Sigmoid colon (tissue), 7 donors: ENCODE results near the gene VOPP1. TPM values are rescaled to one million over a fixed set of nuclear protein-coding genes. Genes with fewer than 3 reads are reported as not detected.

Source experiments
- DNase-seq: peaks from one replicate; pipeline ENCODE4 v3.0.0-alpha.2; 2019
- H3K27ac ChIP-seq, 4 donors: fragments of 200-600 bp; sonication (generic); one replicate each; pipeline ENCODE4 v1.5.1; 2016 to 2019; ENCODE audit warnings: mild to moderate bottlenecking in 1 of 4
- H3K27me3 ChIP-seq, 3 donors: fragments of 200-600 bp; sonication (generic); one replicate each; pipeline ENCODE4 v1.5.1; 2019; ENCODE audit warnings: mild to moderate bottlenecking in 1 of 3
- H3K36me3 ChIP-seq, 4 donors: fragments of 200-600 bp; sonication (generic); one replicate each; pipeline ENCODE4 v1.5.1; 2016 to 2019
- H3K4me1 ChIP-seq, 4 donors: fragments of 200-600 bp; sonication (generic); one replicate each; pipeline ENCODE4 v1.5.1; 2017 to 2019
- H3K4me3 ChIP-seq, 4 donors: fragments of 200-600 bp; sonication (generic); one replicate each; pipeline ENCODE4 v1.5.1; 2017 to 2019; ENCODE audit warnings: mild to moderate bottlenecking in 2 of 4, moderate library complexity in 1 of 4
- H3K9me3 ChIP-seq, 4 donors: fragments of 200-600 bp in 3 of 4; sonication (generic) in 3 of 4; one replicate each; pipeline versions ENCODE4 v1.5.1 to v1.6.1; 2013 to 2019
- EP300 ChIP-seq, 4 donors: sonication (generic); formaldehyde crosslinking; IDR thresholded peaks; one replicate each; pipeline ENCODE4 v1.6.1; 2017; ENCODE audit warnings: antibody characterized with exemption in 4 of 4
- POLR2A ChIP-seq, 2 donors: fragments of 450-650 bp; IDR thresholded peaks; one replicate each; pipeline ENCODE4 v1.6.1; 2016; ENCODE audit warnings: antibody characterized with exemption in 2 of 2, mild to moderate bottlenecking in 2 of 2, moderate library complexity in 2 of 2
- POLR2AphosphoS5 ChIP-seq, 4 donors: sonication (generic); formaldehyde crosslinking; IDR thresholded peaks; one replicate each; pipeline ENCODE4 v1.6.1; 2017; ENCODE audit warnings: antibody characterized with exemption in 4 of 4
- WGBS, 2 donors: extraction: QIAGEN DNeasy Blood & Tissue Kit; methylation state at CpG; one replicate each; pipeline ENCODE4 v1.1.7; 2013; 5-methylcytosine and 5-hydroxymethylcytosine counted together
- intact Hi-C: fragments of 100-400 bp; cut with DNase I; formaldehyde crosslinking; loops from one replicate; pipeline ENCODE4 v1.15.1; 2023
- polyA plus RNA-seq, 3 donors: library from polyadenylated mRNA; stranded (reverse); fragments of 200-250 nt; gene quantifications; one replicate each; pipeline ENCODE4 v1.2.3, GENCODE V29; 2013
- total RNA-seq, 4 donors: library from RNA; depleted of rRNA; stranded (reverse); fragments of >200 nt; gene quantifications; one replicate each; pipeline ENCODE4 v1.1.0, GENCODE V29; 2016
- TF ChIP-seq, protein P1 (sequence below), 4 experiments: fragments of 450-650 bp in 3 of 4; fragments of 200-600 bp in 1 of 4; IDR thresholded peaks; one replicate each; pipeline ENCODE4 v1.5.1; 2016 to 2019; ENCODE audit warnings: antibody characterized with exemption in 4 of 4, mild to moderate bottlenecking in 3 of 4, moderate library complexity in 2 of 4
- donor health status: healthy with polysubstance abuse.
- donor health status: Bipolar disorder and iron deficiency.
- donor health status: healthy.

VOPP1 gene
- total and polyA plus RNA-seq, 7 donors, result 22.2 to 59.5 (median 26.4) TPM

DNA sequence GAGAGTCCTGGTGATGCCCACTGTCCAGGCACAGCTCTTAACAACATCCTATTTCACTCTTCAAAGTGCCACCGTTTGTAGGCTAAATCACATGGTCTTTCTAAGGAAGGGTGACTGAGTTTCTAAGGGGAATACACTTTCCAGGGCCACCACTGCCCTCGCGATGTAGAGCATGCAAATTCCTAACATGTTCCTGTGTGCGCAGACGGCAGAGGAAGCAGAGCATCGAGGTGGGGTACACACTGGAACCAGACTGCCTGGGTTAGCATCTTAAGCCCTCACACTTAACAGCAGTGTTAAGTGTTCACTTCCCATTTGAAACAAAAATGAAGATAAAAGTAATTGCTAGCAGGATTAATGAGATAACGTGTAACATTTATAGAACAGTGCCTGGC lies 3.0 kb downstream of the VOPP1 start:
- Histone ChIP-seq H3K4me3 (no peak overlapping the region), H3K4me1 (peaks cover 0 to 39% (median 25%) of the 10 kb centered on the region in 4 donors), H3K27ac (peak overlapping the region in 2 of 4 donors; percentile 26 to 29), H3K9me3 (no peaks in the 10 kb centered on the region), H3K27me3 (no peaks in the 10 kb centered on the region), H3K36me3 (no peaks in the 10 kb centered on the region)
- 33 to 34% methylated on average over 7 of the region's 7 CpGs for WGBS, 2 donors
- DNase-seq, result no peak
- TF ChIP-seq, protein P1, sequence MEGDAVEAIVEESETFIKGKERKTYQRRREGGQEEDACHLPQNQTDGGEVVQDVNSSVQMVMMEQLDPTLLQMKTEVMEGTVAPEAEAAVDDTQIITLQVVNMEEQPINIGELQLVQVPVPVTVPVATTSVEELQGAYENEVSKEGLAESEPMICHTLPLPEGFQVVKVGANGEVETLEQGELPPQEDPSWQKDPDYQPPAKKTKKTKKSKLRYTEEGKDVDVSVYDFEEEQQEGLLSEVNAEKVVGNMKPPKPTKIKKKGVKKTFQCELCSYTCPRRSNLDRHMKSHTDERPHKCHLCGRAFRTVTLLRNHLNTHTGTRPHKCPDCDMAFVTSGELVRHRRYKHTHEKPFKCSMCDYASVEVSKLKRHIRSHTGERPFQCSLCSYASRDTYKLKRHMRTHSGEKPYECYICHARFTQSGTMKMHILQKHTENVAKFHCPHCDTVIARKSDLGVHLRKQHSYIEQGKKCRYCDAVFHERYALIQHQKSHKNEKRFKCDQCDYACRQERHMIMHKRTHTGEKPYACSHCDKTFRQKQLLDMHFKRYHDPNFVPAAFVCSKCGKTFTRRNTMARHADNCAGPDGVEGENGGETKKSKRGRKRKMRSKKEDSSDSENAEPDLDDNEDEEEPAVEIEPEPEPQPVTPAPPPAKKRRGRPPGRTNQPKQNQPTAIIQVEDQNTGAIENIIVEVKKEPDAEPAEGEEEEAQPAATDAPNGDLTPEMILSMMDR (IDR thresholded peaks at IDR 0.05), result no peak
- no peak for TF ChIP-seq POLR2AphosphoS5 (IDR thresholded peaks at IDR 0.05)
- no peak for TF ChIP-seq EP300 (IDR thresholded peaks at IDR 0.05)
- no peak for TF ChIP-seq POLR2A (IDR thresholded peaks at IDR 0.05)
- intact Hi-C loops, result no loop called here

DNA sequence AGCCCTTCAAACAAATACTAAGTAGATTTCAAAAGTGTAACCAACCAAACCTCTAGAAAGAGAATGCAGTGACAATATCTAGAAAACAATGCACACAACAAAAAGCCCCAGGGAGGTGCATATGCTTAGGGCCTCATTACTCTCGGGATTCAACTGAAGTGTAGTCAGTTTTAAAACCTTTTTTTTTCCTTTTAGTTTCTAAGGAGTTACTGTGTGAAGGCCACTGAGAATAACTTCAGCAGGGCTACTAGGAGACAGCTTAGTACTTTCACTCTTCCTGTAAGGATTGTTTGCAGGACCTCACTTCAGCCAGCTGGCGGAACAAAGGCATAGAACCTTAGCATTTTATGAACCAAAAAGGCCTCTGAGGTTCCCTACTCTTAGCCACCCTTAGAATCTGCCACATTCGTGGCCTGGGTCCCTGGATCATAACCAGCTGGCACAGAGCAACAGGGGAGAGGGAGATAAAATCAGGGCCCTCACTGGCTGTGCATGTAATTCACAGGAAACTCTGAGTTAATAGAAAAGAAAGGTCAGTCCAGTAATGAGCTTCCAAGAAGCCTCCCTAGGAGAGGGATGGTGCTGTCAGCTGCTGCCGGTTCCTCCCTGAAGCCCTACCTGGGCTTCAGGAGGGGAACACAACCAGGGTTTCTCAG lies 3.6 kb downstream of the VOPP1 start:
- Histone ChIP-seq H3K9me3 (no peaks in the 10 kb centered on the region), H3K4me1 (peaks cover 0 to 33% (median 24%) of the 10 kb centered on the region in 4 donors), H3K4me3 (no peak overlapping the region), H3K36me3 (no peaks in the 10 kb centered on the region), H3K27ac (peak overlapping the region in 2 of 4 donors; percentile 26 to 29), H3K27me3 (no peaks in the 10 kb centered on the region)
- DNase-seq, result no peak
- WGBS, 2 donors, result 31 to 55% methylated on average over 4 of the region's 4 CpGs
- intact Hi-C loops, result no loop called here
- no peak for TF ChIP-seq POLR2A (IDR thresholded peaks at IDR 0.05)
- no peak for TF ChIP-seq EP300 (IDR thresholded peaks at IDR 0.05)
- no peak for TF ChIP-seq POLR2AphosphoS5 (IDR thresholded peaks at IDR 0.05)
- TF ChIP-seq, protein P1 (IDR thresholded peaks at IDR 0.05), result no peak

DNA sequence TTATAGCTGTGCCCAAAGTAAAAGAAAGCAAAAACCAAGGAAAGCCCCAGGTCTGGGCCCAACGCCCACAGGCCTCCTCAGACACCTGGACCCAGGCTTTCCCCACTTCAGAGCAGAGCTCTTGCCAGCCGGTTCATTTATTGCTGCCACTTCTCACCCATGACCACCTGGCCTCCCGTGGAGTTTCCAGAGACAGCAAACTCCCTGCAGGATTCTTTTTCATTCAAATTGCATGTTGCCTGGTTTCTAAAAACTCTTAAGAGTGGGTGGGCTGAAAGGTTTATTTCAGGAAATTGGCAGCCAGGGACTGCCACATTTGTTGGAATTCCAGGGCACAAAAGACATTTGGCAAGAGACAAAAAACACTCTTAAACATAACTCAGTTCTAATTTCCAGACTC lies 4.7 kb downstream of the VOPP1 start:
- no peak for DNase-seq
- no peak for TF ChIP-seq POLR2A (IDR thresholded peaks at IDR 0.05)
- TF ChIP-seq, protein P1 (IDR thresholded peaks at IDR 0.05), result no peak
- TF ChIP-seq POLR2AphosphoS5 (IDR thresholded peaks at IDR 0.05), result no peak
- no peak for TF ChIP-seq EP300 (IDR thresholded peaks at IDR 0.05)

DNA sequence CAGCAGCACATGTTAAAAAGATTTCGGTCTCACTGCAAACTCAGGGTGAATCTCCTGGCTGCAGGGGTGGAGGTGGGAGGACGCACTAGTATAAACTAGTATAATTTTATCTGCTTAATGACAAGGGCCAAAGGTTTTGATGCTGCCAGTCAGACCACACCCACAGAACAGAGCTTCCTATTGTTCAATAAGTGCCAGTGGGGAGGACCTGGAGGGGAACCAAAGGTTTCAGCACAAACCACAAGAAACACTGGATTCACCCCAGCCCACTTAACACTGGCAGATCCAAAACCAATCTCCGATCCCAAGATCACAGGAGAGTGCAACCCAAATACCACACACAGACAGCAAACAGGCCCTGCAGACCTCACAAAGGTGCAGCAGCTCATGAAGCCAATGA lies 6.6 kb downstream of the VOPP1 start:
- Histone ChIP-seq H3K4me3 (no peak overlapping the region), H3K9me3 (no peaks in the 10 kb centered on the region), H3K36me3 (no peaks in the 10 kb centered on the region), H3K27ac (no peak overlapping the region), H3K4me1 (peaks cover 0 to 16% (median 9%) of the 10 kb centered on the region in 4 donors), H3K27me3 (no peaks in the 10 kb centered on the region)
- WGBS, 2 donors, result 12 to 54% methylated on average over 3 of the region's 3 CpGs
- intact Hi-C loops, result no loop called here
- TF ChIP-seq POLR2AphosphoS5 (IDR thresholded peaks at IDR 0.05) (no peak), POLR2A (IDR thresholded peaks at IDR 0.05) (no peak)
- TF ChIP-seq, protein P1 (IDR thresholded peaks at IDR 0.05), result no peak
- DNase-seq, result no peak

More for the DNA sequence above, 4.7 kb downstream of the VOPP1 start:
- H3K36me3 ChIP-seq, result no peaks in the 10 kb centered on the region
- no peaks in the 10 kb centered on the region for H3K9me3 ChIP-seq
- no peak overlapping the region for H3K4me3 ChIP-seq
- no peaks in the 10 kb centered on the region for H3K27me3 ChIP-seq
- H3K4me1 ChIP-seq, result peaks cover 0 to 24% (median 14%) of the 10 kb centered on the region in 4 donors
- intact Hi-C loops, result no loop called here
- WGBS, 2 donors, result 19 to 38% methylated on average over 3 of the region's 3 CpGs
- H3K27ac ChIP-seq, result no peak overlapping the region
